Activated gamma-delta T cell treated with anti-CD3 and anti-CD28 coated beads, Interleukin-2, amount 50 U/mL, for 16 hours (primary cell): ENCODE results near the gene CDC26.
"Not testable (repeated sequence)": the region's sequence is repeated elsewhere in the genome, so short reads cannot be mapped to it uniquely, and the experiment has no call there.

Experiments used
- DNase-seq: peaks from one replicate; pipeline ENCODE4 v3.0.0-alpha.2; 2020; ENCODE audit warnings: low read depth

The CDC26 gene

DNA sequence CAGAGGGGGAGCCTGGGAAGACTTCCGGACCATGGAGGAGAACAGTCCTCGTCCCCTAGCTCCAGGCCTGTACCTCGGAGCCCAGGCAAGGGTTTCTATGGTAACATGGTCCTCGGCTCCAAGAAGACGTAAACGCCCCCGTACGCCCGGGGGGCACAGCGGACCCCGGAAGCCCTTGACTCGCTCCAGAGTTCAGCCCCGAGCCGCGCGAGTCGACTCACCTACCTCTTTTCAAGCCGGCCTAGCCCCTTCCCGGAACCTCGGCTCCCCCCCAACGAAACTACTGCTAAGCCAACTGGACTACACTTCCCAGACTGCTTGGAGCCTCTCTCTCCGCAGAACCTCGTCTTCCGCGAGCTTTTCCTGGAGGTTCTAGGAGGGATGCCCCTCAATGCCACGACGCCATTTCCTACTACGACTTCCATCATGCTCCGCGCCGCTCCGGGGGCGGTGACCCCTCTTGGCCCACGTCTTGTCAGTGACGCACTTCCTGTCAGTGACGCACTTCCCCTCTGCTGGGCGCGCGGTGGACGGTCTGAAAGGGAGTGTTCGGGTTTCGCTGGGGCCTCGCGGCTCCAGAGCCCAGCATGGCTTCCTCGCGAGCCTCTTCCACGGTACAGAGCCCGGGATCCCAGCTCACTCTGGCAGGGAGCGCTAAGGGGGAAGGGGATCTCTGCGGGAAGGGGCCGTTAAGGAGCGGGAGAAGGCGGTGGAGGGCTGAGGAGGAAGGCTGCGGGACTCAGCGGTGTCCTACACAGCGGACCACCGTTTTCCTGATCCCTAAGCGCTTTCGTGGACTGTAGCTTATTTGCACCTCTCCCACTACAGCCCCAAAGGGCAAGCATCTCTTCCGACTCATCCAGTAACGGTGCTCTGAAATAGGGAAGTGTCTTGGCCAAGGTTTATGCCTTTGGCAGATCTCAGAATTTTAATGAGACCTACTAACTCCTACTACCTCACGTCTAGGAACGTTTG is at the start of gene CDC26, which contains the start of gene PRPF4:
CDC26 (minus strand) TSS at position 416 of the 975 bp plus-strand sequence. CDS start 3,065 bp downstream, outside the sequence.
PRPF4 (plus strand) TSS at position 502 of the 975 bp plus-strand sequence; CDS start at position 588, 86 bp downstream.
- DNase-seq: peak; percentile 92

DNA sequence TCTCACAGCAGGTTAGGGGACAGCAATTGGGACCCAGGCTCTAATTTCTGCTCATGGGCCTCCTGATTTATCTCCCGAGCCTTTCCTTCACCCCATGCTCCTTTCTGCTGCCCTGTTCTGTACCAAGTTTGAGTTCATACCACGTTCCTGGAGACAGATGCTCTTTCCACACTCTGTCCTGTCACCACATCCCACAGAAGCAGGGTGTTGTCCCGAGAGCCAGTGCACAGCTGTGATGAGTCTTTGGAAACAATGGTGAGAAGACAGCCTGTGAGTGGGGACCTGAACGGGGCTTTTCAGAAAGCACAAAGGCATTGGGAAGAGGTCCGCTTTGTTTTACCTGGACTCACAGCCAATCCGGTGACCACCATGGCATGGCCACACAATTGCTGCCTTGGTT is 47.3 kb upstream of the CDC26 start:
- DNase-seq: no peak

DNA sequence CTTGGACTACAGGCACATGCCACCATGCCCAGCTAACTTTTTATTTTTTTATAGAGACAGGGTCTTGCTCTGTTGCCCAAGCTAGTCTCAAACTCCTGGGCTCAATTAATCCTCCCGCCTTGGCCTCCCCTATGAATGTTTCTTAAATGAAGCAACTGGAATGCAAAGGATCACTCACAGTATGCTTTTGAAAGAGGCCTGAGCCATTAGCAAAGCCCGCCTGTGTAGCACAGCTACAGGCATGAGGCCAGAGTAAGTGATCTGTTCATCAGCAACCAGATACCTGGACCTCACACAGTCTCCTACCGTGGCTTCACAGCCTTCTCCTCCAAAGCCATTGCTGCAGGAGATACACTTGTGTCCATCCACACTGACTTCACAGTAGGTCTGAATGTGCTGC is 44.7 kb upstream of the CDC26 start:
- DNase-seq: no peak

DNA sequence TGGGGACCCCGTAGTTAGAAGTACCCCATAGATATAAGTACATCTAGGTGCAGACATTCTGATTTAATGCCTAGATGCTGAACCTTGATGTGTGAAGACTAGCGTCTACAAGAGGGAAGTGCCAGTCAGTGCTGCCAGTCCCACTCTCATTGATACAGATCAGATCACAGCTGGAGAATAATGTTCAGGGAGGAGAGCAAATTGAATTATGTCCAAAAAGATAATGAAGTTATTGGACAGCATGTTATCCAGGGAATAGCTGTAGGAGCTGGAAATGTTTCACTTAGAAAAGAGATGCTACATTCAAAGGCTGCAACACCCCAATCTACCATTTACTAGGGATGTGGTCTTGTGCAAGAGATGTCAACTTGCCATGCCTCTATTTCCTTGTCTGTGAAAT is 43.7 kb upstream of the CDC26 start:
- no peak for DNase-seq

DNA sequence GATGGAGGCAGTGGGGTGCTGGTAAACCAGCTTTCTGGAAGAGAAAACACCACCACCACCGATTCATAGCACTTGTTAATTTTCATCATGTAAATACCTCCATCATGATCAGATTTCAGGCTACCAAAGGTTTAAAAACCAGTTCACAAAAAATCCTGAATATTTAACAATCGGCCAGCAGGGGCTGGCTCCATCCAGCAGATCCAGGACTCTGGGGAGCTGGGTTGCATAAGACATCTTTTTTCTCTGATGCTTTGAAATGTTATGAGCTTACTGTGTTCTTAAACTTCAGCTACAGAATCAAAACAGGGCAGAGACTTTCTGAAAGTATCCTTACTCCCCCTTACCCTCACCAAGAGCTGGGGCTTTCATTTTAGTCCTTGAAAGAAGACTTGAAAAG is 42.4 kb upstream of the CDC26 start:
- DNase-seq: no peak

DNA sequence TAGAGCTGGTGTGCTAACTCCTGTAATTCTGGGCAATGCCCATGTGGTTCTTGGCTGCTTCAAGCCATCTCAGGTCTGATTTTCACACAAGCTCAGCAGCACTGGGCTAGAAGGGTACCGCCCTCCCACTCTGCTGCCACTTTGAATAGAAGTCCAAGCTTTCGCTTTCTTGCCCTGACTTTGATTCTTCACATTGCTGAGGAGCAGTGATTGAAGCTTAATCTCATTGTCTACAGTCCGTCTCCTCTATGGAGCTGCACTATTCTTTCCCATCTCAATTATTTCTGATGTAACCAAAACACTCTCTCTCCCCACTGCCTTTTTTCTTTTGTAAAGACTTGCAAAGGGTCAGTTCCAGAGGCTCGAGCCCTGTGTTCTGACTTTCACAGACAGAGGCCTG is 40.7 kb upstream of the CDC26 start:
- DNase-seq: no peak

DNA sequence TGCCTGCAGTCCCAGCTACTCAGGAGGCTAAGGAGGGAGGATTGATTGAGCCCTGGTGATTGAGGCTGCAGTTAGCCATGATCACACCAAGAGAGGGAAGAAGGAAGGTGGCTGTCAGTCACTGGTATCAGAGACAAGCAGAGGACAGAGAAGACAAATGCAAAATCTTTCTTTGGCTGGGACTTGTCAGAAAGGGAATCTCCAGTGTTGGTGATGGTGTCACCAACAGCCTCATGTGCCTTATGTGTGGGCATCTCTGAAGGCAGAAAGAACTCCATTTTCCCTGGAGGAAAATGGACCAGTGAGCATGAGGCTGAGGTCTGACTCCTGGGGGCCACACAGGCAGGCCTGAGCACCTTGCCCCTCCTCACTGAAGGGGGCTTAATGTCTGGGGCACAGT is 39.9 kb upstream of the CDC26 start:
- DNase-seq: no peak

DNA sequence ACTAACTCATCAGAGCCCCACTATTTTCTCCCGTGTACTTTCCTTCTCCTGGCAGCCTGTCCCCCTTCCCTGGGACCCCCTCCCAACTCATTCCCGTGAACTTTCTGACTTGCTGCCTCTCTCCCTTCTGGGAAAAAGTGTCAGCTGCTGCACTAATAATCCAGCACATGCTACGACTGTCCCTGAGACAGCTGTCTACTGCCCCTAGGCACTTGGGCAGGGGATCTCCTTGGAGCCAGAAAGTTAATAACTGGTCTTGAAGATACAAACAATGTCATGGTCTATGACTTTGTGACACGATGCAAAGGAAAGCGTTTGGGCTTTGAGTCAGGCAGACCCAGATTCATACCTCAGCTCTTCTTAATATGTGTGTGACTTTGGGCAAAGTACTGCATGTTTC is 37.9 kb upstream of the CDC26 start:
- no peak for DNase-seq

DNA sequence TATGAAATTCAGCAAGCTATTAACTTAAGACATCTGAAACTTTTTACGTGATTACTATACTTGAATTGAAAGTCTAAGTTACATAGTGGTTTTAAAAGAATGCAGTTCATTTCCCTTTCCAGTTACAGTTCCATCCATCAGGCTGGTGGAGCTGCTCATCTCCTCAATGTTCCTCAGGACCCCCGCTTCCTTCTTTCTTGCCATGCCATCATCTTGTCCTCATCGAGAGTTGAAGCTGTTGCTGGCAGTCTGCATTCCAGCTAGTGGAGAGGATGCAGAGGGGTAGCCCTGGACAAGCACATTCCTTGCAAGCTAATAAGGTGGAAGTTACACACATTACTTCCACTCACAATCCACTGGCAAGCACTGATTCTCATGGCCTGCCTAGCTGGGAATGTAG is 36.6 kb upstream of the CDC26 start:
- DNase-seq: no peak

DNA sequence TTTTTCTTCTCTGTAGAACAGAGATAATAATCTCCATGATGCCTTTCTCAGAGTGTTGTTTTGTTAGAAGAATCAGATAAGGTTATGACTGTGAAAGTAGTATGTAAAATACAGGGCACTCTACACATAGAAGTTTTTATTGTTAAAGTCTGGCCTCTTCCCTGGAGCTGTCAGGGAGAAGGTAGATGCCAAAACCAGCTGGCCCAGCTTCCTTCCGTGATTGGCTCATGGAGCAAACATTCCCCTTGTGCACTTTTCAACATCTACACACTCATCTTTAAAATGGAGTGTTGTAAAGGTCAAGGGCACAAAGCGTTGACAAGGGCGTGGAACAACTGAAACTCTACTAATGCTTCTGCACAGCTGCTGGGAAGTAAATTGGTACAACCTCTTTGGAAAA is 35.2 kb upstream of the CDC26 start:
- DNase-seq: no peak

DNA sequence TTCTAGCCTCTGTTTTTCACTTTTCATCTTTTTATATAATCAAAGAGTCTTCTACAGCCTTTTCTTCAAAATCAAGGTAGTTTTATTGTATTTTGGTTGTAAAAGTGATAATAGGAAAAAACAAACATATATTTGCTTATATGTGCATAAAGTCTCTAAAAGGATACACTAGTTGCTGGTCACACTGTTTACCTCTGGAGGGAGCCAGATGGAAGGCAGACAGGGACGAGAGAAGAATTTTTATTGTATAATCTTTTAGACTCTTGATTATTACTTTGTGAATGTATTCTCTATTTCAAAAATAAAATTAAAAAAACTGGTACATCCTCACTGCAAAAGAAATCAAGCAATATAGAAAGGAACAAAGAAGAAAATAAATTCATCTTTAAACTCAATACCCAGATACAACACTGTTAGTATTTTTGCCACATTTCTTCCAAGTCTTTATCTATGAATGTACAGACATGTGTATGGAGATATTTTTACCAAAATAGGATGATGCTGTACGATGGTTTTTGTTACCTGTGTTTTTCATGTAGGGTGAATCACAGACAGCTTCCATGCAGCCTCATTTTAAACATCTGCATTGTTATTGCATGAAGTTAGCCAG is 33.9 kb upstream of the CDC26 start:
- DNase-seq: no peak

DNA sequence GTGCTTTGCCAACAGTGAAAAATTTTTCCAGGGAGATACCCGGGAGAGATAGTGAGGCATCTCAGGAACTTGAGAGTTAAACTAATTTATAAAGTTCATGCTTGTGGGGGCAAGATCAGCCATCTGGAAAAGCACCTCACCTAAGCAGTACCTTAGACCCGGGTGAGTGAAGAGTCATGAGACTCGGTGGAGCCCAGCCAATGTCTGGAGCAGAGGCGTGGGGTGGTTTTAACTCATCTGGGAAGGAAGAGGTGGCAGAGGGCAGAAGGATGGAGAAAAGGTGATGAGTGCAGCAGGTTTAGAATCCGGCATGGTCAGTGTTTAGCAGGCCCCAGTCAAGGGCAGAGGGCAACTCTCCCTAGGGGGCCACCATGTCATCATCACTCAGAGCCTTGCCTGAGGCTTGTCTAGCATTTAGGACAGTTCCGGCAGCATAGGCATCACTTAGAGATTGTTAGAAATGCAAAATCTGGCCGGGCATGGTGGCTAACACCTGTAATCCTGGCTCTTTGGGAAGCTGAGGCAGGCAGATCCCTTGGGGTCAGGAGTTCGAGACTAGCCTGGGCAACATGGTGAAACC is 32.1 kb upstream of the CDC26 start:
- no peak for DNase-seq

DNA sequence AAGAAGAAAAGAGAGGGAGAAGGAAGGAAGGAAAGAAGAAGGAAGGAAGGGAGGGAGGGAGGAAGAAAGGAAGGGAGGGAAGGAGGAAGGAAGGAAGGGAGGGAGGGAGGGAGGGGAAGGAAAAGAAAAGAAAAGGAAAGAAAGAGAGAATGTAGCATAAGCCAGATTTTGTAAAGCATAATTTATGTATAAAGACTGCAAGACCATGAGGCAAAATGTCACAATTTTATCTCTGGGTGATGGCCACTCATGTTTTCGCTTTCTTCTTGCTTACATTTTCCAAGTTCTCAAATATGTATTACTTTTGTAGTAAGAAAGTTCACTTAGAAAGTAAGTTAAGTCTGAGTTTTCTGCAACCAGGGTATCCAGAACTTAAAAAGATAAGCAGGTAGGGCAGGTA is 31.2 kb upstream of the CDC26 start:
- DNase-seq: no peak

DNA sequence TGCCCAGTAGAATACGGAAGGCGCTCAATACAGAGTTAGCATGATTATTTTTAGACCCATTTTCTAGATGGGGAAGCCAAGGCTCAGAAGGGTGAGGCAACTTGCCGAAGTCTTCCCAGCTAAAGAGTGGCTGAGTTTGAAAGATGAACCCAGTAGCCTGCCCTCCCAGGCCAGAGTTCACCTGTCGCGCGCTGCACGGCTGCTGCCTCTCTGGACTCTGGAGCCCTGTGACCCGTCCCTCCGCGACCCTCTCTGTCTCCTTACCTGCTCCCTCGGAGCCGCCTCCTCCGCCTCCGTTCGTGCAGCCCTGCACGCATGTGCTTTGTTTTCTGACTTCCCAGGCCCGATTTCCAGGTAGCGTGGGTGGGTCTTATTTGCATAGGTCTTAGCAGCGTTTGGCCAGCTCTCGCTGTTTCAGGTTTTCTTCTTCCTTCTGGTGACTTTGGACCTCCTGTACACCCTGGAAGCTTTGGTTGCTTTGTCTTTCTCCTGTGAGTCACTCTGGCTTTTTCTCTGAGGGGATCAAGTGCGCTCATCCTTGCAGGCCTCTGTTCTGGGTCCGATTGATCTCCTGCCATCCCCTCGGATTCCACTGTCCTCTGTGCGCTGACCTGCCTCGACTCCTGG is 27.5 kb upstream of the CDC26 start, which contains the start of gene RNF183:
RNF183 (minus strand) TSS at position 585 of the 627 bp plus-strand sequence. CDS start 5,192 bp downstream, outside the sequence.
- DNase-seq: no peak

DNA sequence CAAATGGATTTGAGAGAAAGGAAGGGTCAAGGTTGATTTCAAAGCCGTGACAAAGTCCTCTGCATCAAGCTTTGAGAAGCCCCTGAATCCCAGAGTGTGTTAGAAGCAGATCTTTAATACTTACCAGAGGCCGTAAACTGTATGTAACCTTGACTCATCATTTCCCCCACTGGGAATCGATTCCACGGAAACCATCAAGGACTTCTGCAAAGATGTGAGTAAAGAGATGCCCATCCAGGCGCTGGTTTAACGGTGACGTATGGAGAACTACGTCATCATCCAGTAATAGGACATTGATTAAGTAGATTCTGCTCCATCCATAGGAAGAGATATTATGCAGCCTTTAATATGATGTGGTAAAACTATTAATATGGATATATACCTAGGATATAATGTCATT is 26.2 kb upstream of the CDC26 start:
- no peak for DNase-seq

DNA sequence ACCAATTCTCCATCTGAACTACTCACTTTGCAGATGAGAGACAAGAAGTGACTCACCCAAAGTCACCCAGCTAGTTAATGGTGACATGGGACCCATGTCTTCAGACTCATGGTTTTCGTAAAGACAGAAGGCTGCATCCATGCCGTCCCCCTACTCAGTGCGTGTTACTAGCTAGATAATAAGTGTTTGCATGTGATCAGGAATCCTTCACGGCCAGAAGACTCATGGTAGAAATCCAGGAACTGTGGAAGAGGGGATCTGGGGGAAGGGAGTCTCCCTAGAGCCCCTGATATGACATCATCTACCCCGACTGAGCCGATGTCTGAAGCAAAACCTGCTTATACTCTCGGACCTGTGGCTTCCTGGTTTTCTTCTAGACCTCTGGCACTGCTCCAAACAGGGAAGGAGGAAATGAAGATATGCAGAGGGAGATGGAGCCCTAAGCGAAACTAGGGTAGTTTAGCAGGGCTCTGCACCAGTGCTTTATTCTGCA is 24.5 kb upstream of the CDC26 start:
- no peak for DNase-seq

DNA sequence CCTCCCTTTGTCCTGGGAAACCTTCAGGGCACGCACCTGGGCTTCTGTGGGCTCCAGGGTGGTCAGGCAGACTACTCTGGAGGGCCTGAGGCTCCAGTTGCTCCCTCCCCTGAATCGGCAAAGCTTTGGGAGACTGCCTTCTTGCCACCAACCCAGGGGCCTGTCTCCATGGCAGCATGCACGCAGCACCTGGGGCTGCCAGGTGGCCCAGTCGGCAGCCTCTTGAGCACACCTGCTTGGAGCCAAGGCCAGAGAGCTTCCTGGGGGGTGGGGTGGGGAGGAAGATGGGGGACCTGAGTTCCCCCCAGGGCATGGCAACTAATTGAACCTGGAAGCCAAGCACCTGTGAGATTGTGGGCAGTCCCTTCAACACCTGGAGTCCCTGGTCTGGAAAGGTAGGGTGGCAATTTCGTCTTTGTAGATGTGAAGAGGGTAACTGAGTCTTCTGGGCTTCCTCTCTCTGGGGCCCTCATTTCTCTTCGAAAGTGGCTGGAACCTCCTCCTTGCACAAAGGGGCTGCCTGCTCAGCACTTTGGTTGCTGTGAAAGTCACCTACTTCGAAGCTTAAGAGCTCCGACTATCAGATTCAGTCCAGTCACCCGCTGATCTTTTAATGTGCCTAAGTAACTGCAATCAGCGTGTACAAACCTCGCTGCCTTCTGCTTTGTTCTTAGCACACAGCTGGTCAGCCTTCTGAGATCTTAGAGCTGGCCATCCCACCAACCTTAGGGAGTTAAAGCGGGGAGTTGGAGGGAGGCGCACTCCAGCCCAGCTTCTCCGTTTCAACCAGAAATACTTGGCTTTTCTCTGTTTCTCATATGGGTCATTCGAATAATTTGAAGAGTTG is 23.8 kb upstream of the CDC26 start:
- no peak for DNase-seq

DNA sequence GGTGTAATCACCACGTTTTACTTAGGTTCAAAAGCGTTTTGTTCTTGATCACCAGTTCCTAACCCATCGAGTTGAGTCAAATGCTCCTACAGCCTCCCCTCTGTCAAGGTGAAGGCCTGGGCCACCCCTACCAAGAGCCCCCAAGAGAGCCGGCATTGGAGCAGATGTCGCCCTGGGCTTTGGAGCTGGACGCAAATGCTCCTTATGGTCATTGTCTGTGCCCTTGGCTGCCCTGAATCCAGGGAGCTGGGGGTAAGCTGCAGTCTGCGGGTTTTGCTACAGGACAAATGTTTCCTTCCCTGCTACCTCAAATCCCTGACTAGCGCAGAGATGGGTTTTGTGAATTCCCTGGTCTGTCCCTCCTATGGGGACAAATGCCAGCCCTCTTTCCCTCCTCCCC is 22.9 kb upstream of the CDC26 start:
- DNase-seq: no peak

DNA sequence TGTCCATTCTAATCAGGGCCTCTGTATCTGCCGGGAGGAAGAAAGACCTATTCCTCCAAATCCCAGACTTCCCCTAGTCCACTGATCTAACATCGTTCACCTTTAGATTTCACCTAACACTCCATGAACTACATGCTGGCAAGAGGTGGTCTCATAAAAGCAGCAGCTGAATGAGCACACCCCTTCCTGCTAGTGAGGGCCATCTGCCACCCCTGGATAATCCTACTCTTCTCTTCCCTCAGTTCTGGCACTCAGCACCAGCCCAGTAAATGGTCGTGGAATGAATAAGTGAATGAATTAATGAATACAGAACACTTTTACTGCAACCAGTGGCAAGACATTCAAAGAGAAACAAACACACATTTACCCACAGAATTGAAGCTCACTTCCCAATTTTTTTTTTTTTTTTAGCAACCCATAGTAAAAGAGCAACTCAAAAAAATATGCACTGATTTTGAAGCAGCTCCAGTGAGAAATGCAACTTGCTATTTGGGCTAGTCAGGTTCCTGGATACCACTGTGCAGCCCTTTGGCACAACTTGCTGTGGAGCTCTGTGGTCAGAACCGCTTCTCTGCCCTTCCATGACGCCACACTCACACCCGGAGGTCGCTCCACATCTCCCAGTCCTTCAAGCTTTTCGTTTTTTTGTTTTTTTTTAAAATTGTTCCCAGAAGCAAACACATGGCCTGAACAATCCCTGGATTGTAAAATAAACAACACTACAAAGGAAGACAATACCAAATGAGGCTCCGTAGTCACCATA is 21.6 kb upstream of the CDC26 start:
- no peak for DNase-seq

DNA sequence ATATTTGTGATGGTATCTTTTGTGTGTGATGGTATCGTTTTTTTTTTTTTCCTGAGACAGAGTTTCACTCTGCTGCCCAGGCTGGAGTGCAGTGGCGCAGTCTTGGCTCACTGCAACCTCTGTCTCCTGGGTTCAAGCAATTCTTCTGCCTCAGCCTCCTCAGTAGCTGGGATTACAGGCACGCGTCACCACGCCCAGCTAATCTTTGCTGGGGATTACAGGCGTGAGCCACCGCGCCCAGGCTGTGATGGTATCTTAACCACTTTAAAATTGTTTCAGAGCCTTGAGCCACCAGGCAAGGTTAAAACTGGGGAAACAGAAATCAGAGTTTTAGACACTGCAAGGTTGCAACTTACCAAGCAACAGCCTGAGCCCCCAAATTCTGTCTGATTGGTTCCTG is 20.9 kb upstream of the CDC26 start:
- DNase-seq: not testable (repeated sequence)
